Measurements from ENCODE around the gene RBM34.
"Not testable (repeated sequence)": the region's sequence is repeated elsewhere in the genome, so short reads cannot be mapped to it uniquely, and the experiment has no call there.

Gene RBM34

DNA sequence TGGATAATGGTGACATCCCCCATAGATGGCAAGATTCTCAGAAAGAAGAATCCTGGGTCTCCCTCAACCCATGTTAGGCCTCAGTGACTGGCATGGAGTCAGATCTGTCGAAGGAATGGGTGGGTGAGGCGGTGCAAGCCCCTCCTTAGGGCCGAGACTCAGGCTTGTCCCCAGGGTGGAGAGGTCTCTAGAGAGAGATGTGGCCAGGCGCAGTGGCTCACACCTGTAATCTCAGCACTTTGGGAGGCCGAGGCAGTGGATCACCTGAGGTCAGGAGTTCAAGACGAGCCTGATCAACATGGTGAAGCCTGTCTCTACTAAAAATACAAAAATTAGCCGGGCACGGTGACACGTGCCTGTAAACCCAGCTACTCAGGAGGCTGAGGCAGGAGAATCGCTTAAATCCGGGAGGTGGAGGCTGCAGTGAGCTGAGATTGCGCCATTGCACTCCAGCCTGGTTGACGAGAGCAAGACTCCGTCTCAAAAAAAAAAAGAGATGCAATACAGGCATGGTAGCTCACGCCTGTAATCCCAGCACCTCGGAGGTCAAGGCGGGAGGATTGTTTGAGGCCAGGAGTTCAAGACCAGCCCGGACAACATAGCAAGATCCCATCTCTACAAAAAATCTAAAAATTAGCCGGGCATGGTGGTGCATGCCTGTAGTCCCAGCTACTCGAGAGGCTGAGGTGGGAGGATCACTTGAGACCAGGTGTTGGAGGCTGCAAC, 69.6 kb downstream of the RBM34 start:
- DNase-seq (ENCODE audit: low read depth): not testable (repeated sequence)

DNA sequence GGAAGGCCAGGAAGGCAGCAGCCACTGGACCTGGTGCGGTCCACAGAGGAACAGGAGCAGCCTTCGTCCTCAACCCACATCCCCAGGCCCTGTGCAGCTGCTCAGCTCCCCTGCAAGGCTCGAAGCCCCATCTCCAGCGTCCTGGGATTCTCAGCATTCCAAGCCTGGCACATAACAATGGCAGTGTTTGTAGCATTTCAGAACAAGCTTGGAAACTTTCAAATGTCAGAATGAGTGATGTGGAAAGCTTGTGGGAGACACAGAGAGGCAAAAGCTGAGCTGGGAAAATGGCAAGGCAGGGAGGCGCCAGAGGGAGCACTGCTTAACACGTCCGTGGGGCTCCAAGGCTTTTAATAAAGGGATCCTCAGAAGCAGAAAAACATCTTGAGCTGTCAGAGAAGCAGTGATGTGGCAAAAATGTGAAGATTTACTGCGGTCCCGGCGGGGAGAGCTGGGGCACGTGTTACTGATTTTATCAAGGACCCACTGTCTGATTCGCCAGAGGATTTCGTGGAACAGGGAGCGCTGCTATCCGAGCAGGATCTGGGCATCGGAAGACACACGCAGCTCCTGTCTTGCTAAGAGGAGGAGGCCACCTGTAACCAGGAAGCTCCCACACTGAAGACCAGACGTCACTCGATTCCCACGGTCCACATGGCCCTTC, 70.5 kb downstream of the RBM34 start:
- DNase-seq (ENCODE audit: low read depth): no peak

DNA sequence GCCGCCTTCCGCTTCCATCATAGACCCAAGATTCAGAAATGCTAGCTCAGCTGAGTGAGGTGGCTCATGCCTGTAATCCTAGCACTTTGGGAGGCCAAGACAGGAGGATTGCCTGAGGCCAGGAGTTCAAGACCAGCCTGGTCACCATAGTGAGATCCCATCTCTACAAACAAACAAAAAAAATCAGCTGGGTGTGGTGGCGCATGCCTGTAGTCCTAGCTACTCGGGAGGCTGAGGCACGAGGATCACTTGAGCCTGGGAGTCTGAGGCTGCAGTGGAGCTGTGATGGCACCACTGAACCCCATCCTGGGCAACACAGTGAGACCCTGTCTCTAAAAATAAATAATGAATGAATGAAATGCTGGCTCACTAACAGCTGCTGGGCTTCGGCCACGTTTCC, 72.1 kb downstream of the RBM34 start:
- DNase-seq (ENCODE audit: low read depth): no peak

DNA sequence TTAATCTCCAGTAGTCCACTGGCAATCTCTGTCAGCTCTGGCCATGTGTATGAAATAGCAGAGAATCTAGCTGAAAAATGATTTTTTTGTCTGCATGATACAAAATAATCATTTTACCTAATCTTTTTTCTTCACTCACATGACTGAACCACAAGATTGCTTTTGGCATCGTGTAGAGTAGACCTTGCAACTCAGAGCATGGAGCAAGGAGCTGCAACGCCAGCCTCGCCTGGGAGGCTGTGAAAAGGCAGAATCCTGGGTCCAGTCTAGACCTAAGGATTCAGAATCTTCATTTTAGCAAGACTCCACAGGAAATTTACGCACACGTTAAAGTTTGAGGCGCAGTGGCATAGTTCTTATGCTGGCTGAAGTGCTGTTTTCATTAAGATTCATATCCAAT, 72.6 kb downstream of the RBM34 start:
- DNase-seq (ENCODE audit: low read depth): no peak

DNA sequence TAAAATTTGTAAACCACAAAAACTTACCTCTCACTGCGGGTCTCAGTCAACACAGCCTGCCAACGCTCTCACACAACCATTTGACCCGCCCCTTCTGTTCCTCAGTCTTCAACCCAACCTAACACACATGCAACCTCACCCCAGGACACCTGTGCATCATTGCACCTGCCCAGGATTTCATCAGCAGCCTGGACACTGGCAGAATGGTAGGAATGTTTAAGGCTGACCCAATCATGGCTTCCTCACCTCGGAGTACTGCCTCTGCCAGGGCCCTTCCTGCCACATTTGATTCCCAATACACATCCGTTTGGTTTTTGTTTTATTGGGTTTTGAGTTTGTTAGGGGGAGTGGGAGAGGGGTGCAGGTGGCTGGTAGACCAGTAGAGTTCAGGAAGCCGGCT, 73.1 kb downstream of the RBM34 start:
- DNase-seq (ENCODE audit: low read depth): no peak

DNA sequence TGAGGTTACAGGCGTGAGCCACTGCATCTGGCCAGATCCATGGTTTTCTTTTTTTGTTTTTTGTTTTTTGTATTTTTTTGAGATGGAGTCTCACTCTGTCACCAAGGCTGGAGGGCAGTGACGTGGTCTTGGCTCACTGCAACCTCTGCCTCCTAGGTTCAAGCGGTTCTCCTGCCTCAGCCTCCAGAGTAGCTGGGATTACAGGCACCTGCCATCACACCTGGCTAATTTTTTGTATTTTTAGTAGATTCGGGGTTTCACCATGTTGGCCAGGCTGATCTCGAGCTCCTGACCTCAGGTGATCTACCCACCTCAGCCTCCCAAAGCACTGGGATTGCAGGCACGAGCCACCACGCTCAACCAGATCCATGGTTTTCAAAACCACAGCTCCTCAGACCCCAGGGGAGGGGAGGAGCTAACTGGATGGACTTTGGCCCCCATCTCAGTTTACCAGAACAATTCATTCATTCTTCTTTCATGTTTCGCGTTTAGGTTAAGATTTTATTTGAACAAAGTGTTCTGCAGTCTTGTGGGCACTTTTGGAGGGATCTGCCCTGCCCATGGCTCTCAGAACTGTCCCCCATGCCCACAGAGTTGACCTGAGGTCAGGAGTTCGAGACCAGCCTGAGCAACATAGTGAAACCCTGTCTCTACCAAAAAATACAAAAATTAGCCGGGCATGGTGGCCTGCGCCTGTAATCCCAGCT, 75.5 kb downstream of the RBM34 start:
- not testable (repeated sequence) for DNase-seq (ENCODE audit: low read depth)

Measured in activated T-helper 9 cell treated with anti-CD3 and anti-CD28 coated beads, Interleukin-2, amount 50 U/mL, for 16 hours (primary cell).